IMR-90 (cell line): ENCODE data around the gene DRD2. TPM values are rescaled to one million over a fixed set of nuclear protein-coding genes. Genes with fewer than 3 reads are reported as not detected.

Experiments used
- ATAC-seq: fragments of 200-7000 bp; cut with Tn5 transposase; 2 replicates; pipeline ENCODE4 v1.9.1; 2020; ENCODE audit warnings: low read depth, mild to moderate bottlenecking, moderate library complexity
- BruUV-seq: library from RNA; stranded (reverse); fragments of 400-500 nt; replicated peaks from 2 replicates; lab custom pipeline; 2021; lab: Mats Ljungman, UMichigan
- CTCF ChIA-PET: fragments of 300-600 bp; formaldehyde crosslinking; extraction: SDS; loops from one replicate; lab custom pipeline; 2021; ENCODE audit warnings: antibody characterized with exemption; lab: Yijun Ruan, JAX
- POLR2A ChIA-PET: fragments of 300-600 bp; sonication (Branson Sonifier 250); formaldehyde crosslinking; loops from one replicate; lab custom pipeline; 2022; ENCODE audit warnings: antibody characterized with exemption; ENCODE audit not compliant: unreplicated experiment; lab: Charles Lee
- DNase-seq: peaks from one replicate; pipeline ENCODE4 v3.0.0; 2013
- H2AFZ ChIP-seq: replicated peaks from 2 replicates; pipeline ENCODE3; 2013; ENCODE audit warnings: low read length, mild to moderate bottlenecking; ENCODE audit not compliant: poor library complexity
- H2AK5ac ChIP-seq: 2 replicates; pipeline ENCODE4 v1.6.1; 2013; ENCODE audit warnings: low read depth, low read length, inconsistent platforms
- H2AK9ac ChIP-seq: replicated peaks from 2 replicates; pipeline ENCODE3; 2013; ENCODE audit warnings: mild to moderate bottlenecking, low read depth, low read length, moderate library complexity; ENCODE audit not compliant: poor library complexity
- H2BK120ac ChIP-seq: 2 replicates; pipeline ENCODE4 v1.6.1; 2013; ENCODE audit warnings: low read depth, low read length, inconsistent platforms
- H2BK15ac ChIP-seq: 3 replicates; pipeline ENCODE4 v1.6.1; 2013; ENCODE audit warnings: low read depth, low read length, inconsistent platforms
- H2BK20ac ChIP-seq: 2 replicates; pipeline ENCODE4 v1.6.1; 2013; ENCODE audit warnings: low read depth, mild to moderate bottlenecking, inconsistent platforms, low read length, moderate library complexity
- H2BK5ac ChIP-seq: 2 replicates; pipeline ENCODE4 v1.6.1; 2013; ENCODE audit warnings: mild to moderate bottlenecking, low read depth, low read length, inconsistent platforms; ENCODE audit not compliant: poor library complexity, severe bottlenecking
- H3K14ac ChIP-seq: replicated peaks from 2 replicates; pipeline ENCODE4 v1.6.1; 2013; ENCODE audit warnings: low read depth, low read length, inconsistent platforms
- H3K18ac ChIP-seq: 2 replicates; pipeline ENCODE4 v1.6.1; 2013; ENCODE audit warnings: low read depth, low read length, control low read depth
- H3K23ac ChIP-seq: 2 replicates; pipeline ENCODE4 v1.6.1; 2013; ENCODE audit warnings: low read depth, low read length, inconsistent platforms
- H3K27ac ChIP-seq: 2 replicates; pipeline ENCODE4 v1.5.1; 2013; ENCODE audit warnings: mild to moderate bottlenecking, control low read depth, low read length; ENCODE audit not compliant: insufficient read depth
- H3K27me3 ChIP-seq: 2 replicates; pipeline ENCODE4 v1.6.1; 2013; ENCODE audit warnings: low read length; ENCODE audit not compliant: control insufficient read depth, insufficient read depth
- H3K36me3 ChIP-seq: 2 replicates; pipeline ENCODE4 v1.6.1; 2013; ENCODE audit warnings: low read length, mixed read lengths; ENCODE audit not compliant: control insufficient read depth, insufficient read depth
- H3K4ac ChIP-seq: 2 replicates; pipeline ENCODE4 v1.6.1; 2013; ENCODE audit warnings: low read depth, low read length, inconsistent platforms
- H3K4me1 ChIP-seq: 2 replicates; pipeline ENCODE4 v1.6.1; 2013; ENCODE audit warnings: low read length, mixed read lengths; ENCODE audit not compliant: control insufficient read depth, insufficient read depth
- H3K4me2 ChIP-seq: 2 replicates; pipeline ENCODE4 v1.6.1; 2013; ENCODE audit warnings: low read depth, mild to moderate bottlenecking, control low read depth, low read length, moderate library complexity
- H3K4me3 ChIP-seq: 2 replicates; pipeline ENCODE4 v1.5.1; 2013; ENCODE audit warnings: low read depth, mild to moderate bottlenecking, control low read depth, low read length, moderate library complexity; ENCODE audit not compliant: insufficient read depth
- H3K56ac ChIP-seq: 2 replicates; pipeline ENCODE4 v1.6.1; 2013; ENCODE audit warnings: low read length, inconsistent platforms; ENCODE audit not compliant: insufficient read depth; ENCODE audit errors: extremely low read depth
- H3K79me1 ChIP-seq, 2 experiments: 2 replicates each; pipeline ENCODE4 v1.6.1; 2013; ENCODE audit warnings: low read length in 2 of 2, inconsistent platforms in 1 of 2, low read depth in 1 of 2
- H3K9ac ChIP-seq: 2 replicates; pipeline ENCODE4 v1.6.1; 2013; ENCODE audit warnings: low read depth, low read length, control low read depth
- H3K9me1 ChIP-seq: 2 replicates; pipeline ENCODE4 v1.6.1; 2013; ENCODE audit warnings: low read length, inconsistent platforms; ENCODE audit not compliant: insufficient read depth
- H3K9me3 ChIP-seq: 2 replicates; pipeline ENCODE4 v1.6.1; 2013; ENCODE audit warnings: low read length; ENCODE audit not compliant: control insufficient read depth, insufficient read depth
- H4K20me1 ChIP-seq: 2 replicates; pipeline ENCODE4 v1.6.1; 2013; ENCODE audit warnings: low read length, inconsistent platforms; ENCODE audit not compliant: insufficient read depth
- H4K5ac ChIP-seq: 2 replicates; pipeline ENCODE4 v1.6.1; 2013; ENCODE audit warnings: mild to moderate bottlenecking, low read depth, low read length, control low read depth
- H4K8ac ChIP-seq, 2 experiments: 2 replicates each; pipeline ENCODE4 v1.6.1; 2013; ENCODE audit warnings: low read depth in 2 of 2, low read length in 2 of 2, control low read depth in 1 of 2, inconsistent platforms in 1 of 2
- H4K91ac ChIP-seq: 2 replicates; pipeline ENCODE4 v1.6.1; 2013; ENCODE audit warnings: low read depth, low read length, inconsistent platforms; ENCODE audit not compliant: insufficient read depth
- BHLHE40 ChIP-seq: fragments of 150-350 bp; IDR thresholded peaks from 2 replicates; pipeline ENCODE4 v1.6.1; 2016; ENCODE audit warnings: mild to moderate bottlenecking, low read depth, low read length
- CEBPB ChIP-seq: IDR thresholded peaks from 2 replicates; pipeline ENCODE4 v1.6.1; 2012; ENCODE audit warnings: low read depth, low read length, improper control_type of control experiment
- CHD1 ChIP-seq: IDR thresholded peaks from 2 replicates; pipeline ENCODE4 v1.6.1; 2012; ENCODE audit warnings: low read depth, low read length, improper control_type of control experiment
- CTCF ChIP-seq: conservative IDR thresholded peaks from 2 replicates; pipeline ENCODE4 v1.5.1; 2012; ENCODE audit warnings: mild to moderate bottlenecking, low read depth, low read length, improper control_type of control experiment
- ELK1 ChIP-seq: fragments of 150-350 bp; IDR thresholded peaks from 2 replicates; pipeline ENCODE4 v1.6.1; 2016; ENCODE audit warnings: low read depth, mild to moderate bottlenecking, low read length, moderate library complexity, borderline replicate concordance
- FOS ChIP-seq: fragments of 150-350 bp; IDR thresholded peaks from 2 replicates; pipeline ENCODE4 v1.6.1; 2016; ENCODE audit warnings: low read depth, low read length
- MAFK ChIP-seq: IDR thresholded peaks from 2 replicates; pipeline ENCODE4 v1.6.1; 2012; ENCODE audit warnings: low read depth, low read length, improper control_type of control experiment
- MAZ ChIP-seq: IDR thresholded peaks from 2 replicates; pipeline ENCODE4 v1.6.1; 2012; ENCODE audit warnings: low read depth, mild to moderate bottlenecking, low read length, improper control_type of control experiment, moderate library complexity, borderline replicate concordance
- MXI1 ChIP-seq: IDR thresholded peaks from 2 replicates; pipeline ENCODE4 v1.6.1; 2012; ENCODE audit warnings: low read depth, mild to moderate bottlenecking, low read length, moderate library complexity, borderline replicate concordance
- NFE2L2 ChIP-seq: fragments of 150-350 bp; IDR thresholded peaks from 2 replicates; pipeline ENCODE4 v1.6.1; 2016; ENCODE audit warnings: low read depth, mild to moderate bottlenecking, low read length
- POLR2A ChIP-seq: IDR thresholded peaks from 2 replicates; pipeline ENCODE4 v1.6.1; 2012; ENCODE audit warnings: mild to moderate bottlenecking, low read depth, low read length
- RAD21 ChIP-seq: IDR thresholded peaks from 2 replicates; pipeline ENCODE4 v1.6.1; 2012; ENCODE audit warnings: low read length, improper control_type of control experiment
- RCOR1 ChIP-seq: IDR thresholded peaks from 2 replicates; pipeline ENCODE4 v1.6.1; 2012; ENCODE audit warnings: mild to moderate bottlenecking, low read length, improper control_type of control experiment; ENCODE audit not compliant: insufficient replicate concordance
- RFX5 ChIP-seq: IDR thresholded peaks from 2 replicates; pipeline ENCODE4 v1.8.0; 2012; ENCODE audit warnings: low read depth, mild to moderate bottlenecking, low read length, moderate library complexity
- SMC3 ChIP-seq: fragments of 150-350 bp; IDR thresholded peaks from 2 replicates; pipeline ENCODE4 v1.6.1; 2016; ENCODE audit warnings: low read depth, mild to moderate bottlenecking, antibody characterized with exemption, low read length, moderate library complexity
- USF2 ChIP-seq: fragments of 150-350 bp; IDR thresholded peaks from 2 replicates; pipeline ENCODE4 v1.6.1; 2017; ENCODE audit warnings: mild to moderate bottlenecking, antibody characterized with exemption, low read length, low read depth
- WGBS, 2 experiments: methylation state at CpG; one replicate each; pipeline versions ENCODE4 v1.1.5 to v1.1.7; 2013; ENCODE audit warnings: missing lambda C conversion rate in 2 of 2; ENCODE audit not compliant: insufficient read length in 1 of 2; ENCODE audit errors: extremely low coverage in 2 of 2; 5-methylcytosine and 5-hydroxymethylcytosine counted together
- dilution Hi-C: fragments of 300-500 bp; cut with HindIII; formaldehyde crosslinking; loops from one replicate; pipeline ENCODE4 v1.14.3; 2018; ENCODE audit warnings: low sequenced_read_pairs; ENCODE audit not compliant: unreplicated experiment
- in situ Hi-C: fragments of 300-500 bp; cut with MboI; formaldehyde crosslinking; loops from 3 replicates; pipeline ENCODE4 v1.14.3; 2019; ENCODE audit warnings: low sequenced_read_pairs, inconsistent platforms, mixed read lengths
- intact Hi-C: fragments of 100-400 bp; cut with micrococcal nuclease; formaldehyde crosslinking; loops from 2 replicates; pipeline ENCODE4 v1.10.0; 2022
- polyA plus RNA-seq, 3 experiments: library from polyadenylated mRNA; depleted of rRNA; stranded (reverse); fragments of >200 nt; gene quantifications; 2 replicates each; pipeline ENCODE4 v1.2.3, GENCODE V29; 2012; ENCODE audit warnings: low replicate concordance in 1 of 3
- total RNA-seq: library from RNA; depleted of rRNA; stranded (reverse); fragments of >200 nt; gene quantifications from 2 replicates; pipeline ENCODE4 v1.2.3, GENCODE V29; 2012

The DRD2 gene
- total and polyA plus RNA-seq, 2 of the 4 experiments (the other 2 are of a cell fraction) = not detected

- H3K4me1 ChIP-seq = no peaks in the 10 kb centered on the region
- H3K23ac ChIP-seq = no peak overlapping the region
- no peak overlapping the region for H2BK20ac ChIP-seq
- no peak for DNase-seq
- no peak overlapping the region for H2AFZ ChIP-seq
- in situ Hi-C loops = no loop called here
- TF ChIP-seq MAFK (no peak), USF2 (no peak), RCOR1 (no peak), POLR2A (no peak), MAZ (no peak), CTCF (no peak), FOS (no peak), RAD21 (no peak), CHD1 (no peak), CEBPB (no peak), ELK1 (no peak), NFE2L2 (no peak), BHLHE40 (no peak), SMC3 (no peak), RFX5 (no peak), MXI1 (no peak)
- no peaks in the 10 kb centered on the region for H3K9me1 ChIP-seq
- H4K8ac ChIP-seq = no peak overlapping the region
- H3K14ac ChIP-seq = no peak overlapping the region
- peaks cover 21% of the 10 kb centered on the region for H3K27me3 ChIP-seq
- no peaks in the 10 kb centered on the region for H4K20me1 ChIP-seq
- H3K4ac ChIP-seq = no peak overlapping the region
- no peaks in the 10 kb centered on the region for H3K9me3 ChIP-seq
- H4K5ac ChIP-seq = no peak overlapping the region
- no peak overlapping the region for H2BK5ac ChIP-seq
- ChIA-PET CTCF (no interaction called here), POLR2A (no interaction called here)
- no peaks in the 10 kb centered on the region for H3K36me3 ChIP-seq
- H2BK120ac ChIP-seq = no peak overlapping the region
- H3K18ac ChIP-seq = no peak overlapping the region
- no peak overlapping the region for H4K91ac ChIP-seq
- BruUV-seq = no TSS peak
- no peak overlapping the region for H2AK5ac ChIP-seq
- intact Hi-C loops = no loop called here
- H3K4me2 ChIP-seq = no peak overlapping the region
- no peak overlapping the region for H2BK15ac ChIP-seq
- dilution Hi-C loops = no loop called here
- H3K79me1 ChIP-seq = no peaks in the 10 kb centered on the region
- ATAC-seq = no peak
- no CpG with 5 or more reads among the region's 2 CpGs for WGBS, 2 experiments
- no peak overlapping the region for H3K4me3 ChIP-seq
- no peak overlapping the region for H3K9ac ChIP-seq
- H3K56ac ChIP-seq = no peak overlapping the region
- no peak overlapping the region for H2AK9ac ChIP-seq
- no peak overlapping the region for H3K27ac ChIP-seq
Observed at GRCh38 chr11:113401718-113402117, 73.5 kb downstream of the DRD2 start.
